ENCODE measurements around the gene F2RL1.

DNA sequence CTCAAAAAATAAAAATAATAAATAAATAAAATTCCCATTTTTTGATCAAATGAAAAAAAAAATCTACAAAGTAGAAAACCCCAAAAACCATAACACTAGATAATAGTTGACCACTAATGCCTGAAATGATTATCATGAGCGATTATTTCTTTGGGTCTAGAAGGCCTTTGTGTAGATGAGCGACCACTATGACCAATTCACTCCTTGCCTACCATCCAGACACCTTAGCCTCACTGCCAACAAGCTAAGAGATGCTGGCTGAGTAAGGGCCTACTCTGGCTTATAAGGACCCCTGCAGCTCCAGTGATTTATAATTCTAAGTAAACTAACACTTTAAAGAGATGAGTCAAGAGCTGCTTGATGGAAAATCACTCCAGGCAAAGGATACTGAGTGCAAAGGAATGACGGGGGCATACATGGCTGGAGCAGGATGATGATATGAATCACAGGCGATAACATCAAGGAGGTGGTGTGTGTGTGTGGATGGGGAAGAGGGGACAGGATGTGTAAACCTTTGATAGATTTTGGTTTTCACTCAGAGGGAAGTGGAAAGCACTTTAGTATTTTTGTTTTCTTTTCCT is 4.8 kb upstream of the F2RL1 start:
- TF ChIP-seq, protein P1, sequence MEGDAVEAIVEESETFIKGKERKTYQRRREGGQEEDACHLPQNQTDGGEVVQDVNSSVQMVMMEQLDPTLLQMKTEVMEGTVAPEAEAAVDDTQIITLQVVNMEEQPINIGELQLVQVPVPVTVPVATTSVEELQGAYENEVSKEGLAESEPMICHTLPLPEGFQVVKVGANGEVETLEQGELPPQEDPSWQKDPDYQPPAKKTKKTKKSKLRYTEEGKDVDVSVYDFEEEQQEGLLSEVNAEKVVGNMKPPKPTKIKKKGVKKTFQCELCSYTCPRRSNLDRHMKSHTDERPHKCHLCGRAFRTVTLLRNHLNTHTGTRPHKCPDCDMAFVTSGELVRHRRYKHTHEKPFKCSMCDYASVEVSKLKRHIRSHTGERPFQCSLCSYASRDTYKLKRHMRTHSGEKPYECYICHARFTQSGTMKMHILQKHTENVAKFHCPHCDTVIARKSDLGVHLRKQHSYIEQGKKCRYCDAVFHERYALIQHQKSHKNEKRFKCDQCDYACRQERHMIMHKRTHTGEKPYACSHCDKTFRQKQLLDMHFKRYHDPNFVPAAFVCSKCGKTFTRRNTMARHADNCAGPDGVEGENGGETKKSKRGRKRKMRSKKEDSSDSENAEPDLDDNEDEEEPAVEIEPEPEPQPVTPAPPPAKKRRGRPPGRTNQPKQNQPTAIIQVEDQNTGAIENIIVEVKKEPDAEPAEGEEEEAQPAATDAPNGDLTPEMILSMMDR (IDR thresholded peaks at IDR 0.05) = no peak
- no peak for TF ChIP-seq ZFX (IDR thresholded peaks at IDR 0.05; ENCODE audit: borderline replicate concordance)
